Spleen (tissue), 11 donors: ENCODE data around the gene MSI2. TPM values are rescaled to one million over a fixed set of nuclear protein-coding genes. Genes with fewer than 3 reads are reported as not detected.
A peak's percentile ranks its signal among the peaks of the same experiment; 100 is the strongest.

ENCODE experiments used
- DNase-seq: peaks from one replicate; pipeline ENCODE4 v3.0.0-alpha.2; 2020
- H3K27ac ChIP-seq, 8 donors: fragments of 200-600 bp; sonication (generic) in 7 of 8; 1 replicate in 4 of 8; 2 replicates in 4 of 8; pipeline versions ENCODE4 v1.5.0 to v1.8.0; 2016 to 2021; ENCODE audit warnings: inconsistent platforms in 4 of 8, mild to moderate bottlenecking in 4 of 8, moderate library complexity in 1 of 8
- H3K27me3 ChIP-seq, 7 donors: fragments of 200-600 bp; sonication (generic) in 6 of 7; replicated peaks in 1 of 7; 1 replicate in 4 of 7; 2 replicates in 3 of 7; pipeline versions ENCODE4 v1.5.0 to v1.8.0; 2016 to 2021; ENCODE audit warnings: inconsistent platforms in 3 of 7, mild to moderate bottlenecking in 1 of 7
- H3K36me3 ChIP-seq, 6 donors: fragments of 200-600 bp; sonication (generic) in 5 of 6; 1 replicate in 4 of 6; 2 replicates in 2 of 6; pipeline versions ENCODE4 v1.5.0 to v1.8.0; 2016 to 2021; ENCODE audit warnings: inconsistent platforms in 2 of 6
- H3K4me1 ChIP-seq, 6 donors: fragments of 200-600 bp; sonication (generic) in 5 of 6; 1 replicate in 3 of 6; 2 replicates in 3 of 6; pipeline versions ENCODE4 v1.5.0 to v1.8.0; 2016 to 2021; ENCODE audit warnings: inconsistent platforms in 3 of 6
- H3K4me3 ChIP-seq, 8 donors: fragments of 200-600 bp; sonication (generic) in 7 of 8; 1 replicate in 4 of 8; 2 replicates in 4 of 8; pipeline versions ENCODE4 v1.5.0 to v1.8.0; 2016 to 2021; ENCODE audit warnings: inconsistent platforms in 4 of 8, mild to moderate bottlenecking in 4 of 8, moderate library complexity in 2 of 8
- H3K9me3 ChIP-seq, 8 donors: fragments of 200-600 bp; sonication (generic) in 7 of 8; 1 replicate in 4 of 8; 2 replicates in 4 of 8; pipeline versions ENCODE4 v1.5.0 to v1.8.0; 2016 to 2021; ENCODE audit warnings: inconsistent platforms in 4 of 8
- POLR2A ChIP-seq, 3 donors: fragments of 450-650 bp; IDR thresholded peaks; one replicate each; pipeline ENCODE4 v1.5.1; 2017; ENCODE audit warnings: antibody characterized with exemption in 3 of 3, mild to moderate bottlenecking in 1 of 3
- POLR2AphosphoS5 ChIP-seq, 3 donors: sonication (generic); formaldehyde crosslinking; IDR thresholded peaks; one replicate each; pipeline ENCODE4 v1.5.1; 2017; ENCODE audit warnings: antibody characterized with exemption in 3 of 3
- WGBS, 5 donors: extraction: QIAGEN DNeasy Blood & Tissue Kit in 3 of 5; methylation state at CpG; one replicate each; pipeline versions ENCODE4 v1.1.5 to v1.1.7; 2013 to 2018; 5-methylcytosine and 5-hydroxymethylcytosine counted together
- intact Hi-C: fragments of 100-400 bp; cut with DNase I; formaldehyde crosslinking; loops from one replicate; pipeline ENCODE4 v1.15.0; 2023; ENCODE audit warnings: low total_unique reads
- polyA plus RNA-seq, 3 donors: library from polyadenylated mRNA; stranded (reverse); fragments of 200-250 nt; gene quantifications; one replicate each; pipeline ENCODE4 v1.2.1, GENCODE V29; 2013
- total RNA-seq, 7 donors: library from RNA; depleted of rRNA in 3 of 7; stranded (reverse); fragments of >200 nt in 3 of 7; fragmentation: NEBNext Ultra II Directional in 4 of 7; extraction: Animal tissue kit (Norgen Biotek cat#: 25700) in 4 of 7; gene quantifications; one replicate each; pipeline versions ENCODE4 v1.1.0 to v1.2.1, GENCODE V29; 2016 to 2021
- TF ChIP-seq, protein P1 (sequence below), 11 experiments: fragments of 200-600 bp in 7 of 11; fragments of 450-650 bp in 4 of 11; sonication (generic) in 4 of 11; IDR thresholded peaks in 8 of 11; conservative IDR thresholded peaks in 3 of 11; 1 replicate in 7 of 11; 2 replicates in 4 of 11; pipeline versions ENCODE4 v1.4.0 to v1.8.0; 2016 to 2021; ENCODE audit warnings: antibody characterized with exemption in 11 of 11, inconsistent platforms in 4 of 11, mild to moderate bottlenecking in 1 of 11
- donor health status: healthy with polysubstance abuse.
- donor health status: DM: no; HTN: no; CAD: no; lungs with moderate emphysema.
- donor health status: DM: no; HTN: no; CAD: no.
- donor health status: Bipolar disorder and iron deficiency.
- donor health status: healthy.
- donor health status: DM: no; HTN: no; CAD: no.
- donor health status: DM: yes; HTN: yes; CAD: no.

Gene MSI2
- total and polyA plus RNA-seq, 10 donors: 9.8 to 131 (median 64.7) TPM

DNA sequence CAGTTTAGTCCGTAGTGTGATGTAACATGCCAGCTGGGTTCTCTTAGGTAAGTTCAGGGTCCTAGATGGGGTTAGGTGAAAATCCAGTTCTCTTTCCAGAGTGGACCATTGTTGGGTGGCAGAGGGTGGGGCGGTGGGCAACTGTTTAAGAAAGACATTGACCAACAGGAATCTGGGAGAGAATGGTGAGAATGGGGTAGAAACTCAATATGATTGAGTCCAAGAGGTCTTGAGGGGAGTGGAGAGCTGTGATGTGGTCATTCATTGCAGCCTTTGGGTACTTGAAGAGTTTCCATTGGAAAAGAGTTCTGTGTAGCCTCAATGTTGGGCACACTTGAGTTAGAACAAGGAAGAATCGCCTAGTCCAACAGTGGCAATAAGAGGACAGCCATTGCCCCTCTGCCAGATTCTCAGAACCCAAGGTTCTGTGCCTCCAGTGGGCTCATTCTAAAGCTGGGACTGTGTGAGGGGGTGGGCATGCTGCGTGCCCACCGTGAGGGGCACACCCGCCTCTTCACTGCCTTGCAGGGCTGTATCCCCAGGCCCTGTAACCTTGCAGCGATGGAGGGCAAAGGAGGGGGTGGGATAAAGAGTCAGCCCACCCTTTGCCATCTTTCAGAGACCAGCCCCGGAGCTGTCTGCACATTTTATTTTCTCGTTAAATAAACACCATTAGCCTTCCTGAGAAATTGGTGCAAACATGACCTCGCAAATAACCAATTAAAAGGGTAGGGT, 280.6 kb downstream of the MSI2 start:
- Histone ChIP-seq H3K4me3 (no peak overlapping the region), H3K4me1 (peaks cover 7 to 71% (median 44%) of the 10 kb centered on the region in 6 donors), H3K27ac (peak overlapping the region in 5 of 8 donors; percentile 53 to 75 (median 63)), H3K36me3 (peaks cover 0 to 5% (median 0%) of the 10 kb centered on the region in 6 donors), H3K27me3 (no peaks in the 10 kb centered on the region), H3K9me3 (no peaks in the 10 kb centered on the region)
- TF ChIP-seq POLR2A (IDR thresholded peaks at IDR 0.05) (no peak), POLR2AphosphoS5 (IDR thresholded peaks at IDR 0.05) (no peak)
- TF ChIP-seq, protein P1, sequence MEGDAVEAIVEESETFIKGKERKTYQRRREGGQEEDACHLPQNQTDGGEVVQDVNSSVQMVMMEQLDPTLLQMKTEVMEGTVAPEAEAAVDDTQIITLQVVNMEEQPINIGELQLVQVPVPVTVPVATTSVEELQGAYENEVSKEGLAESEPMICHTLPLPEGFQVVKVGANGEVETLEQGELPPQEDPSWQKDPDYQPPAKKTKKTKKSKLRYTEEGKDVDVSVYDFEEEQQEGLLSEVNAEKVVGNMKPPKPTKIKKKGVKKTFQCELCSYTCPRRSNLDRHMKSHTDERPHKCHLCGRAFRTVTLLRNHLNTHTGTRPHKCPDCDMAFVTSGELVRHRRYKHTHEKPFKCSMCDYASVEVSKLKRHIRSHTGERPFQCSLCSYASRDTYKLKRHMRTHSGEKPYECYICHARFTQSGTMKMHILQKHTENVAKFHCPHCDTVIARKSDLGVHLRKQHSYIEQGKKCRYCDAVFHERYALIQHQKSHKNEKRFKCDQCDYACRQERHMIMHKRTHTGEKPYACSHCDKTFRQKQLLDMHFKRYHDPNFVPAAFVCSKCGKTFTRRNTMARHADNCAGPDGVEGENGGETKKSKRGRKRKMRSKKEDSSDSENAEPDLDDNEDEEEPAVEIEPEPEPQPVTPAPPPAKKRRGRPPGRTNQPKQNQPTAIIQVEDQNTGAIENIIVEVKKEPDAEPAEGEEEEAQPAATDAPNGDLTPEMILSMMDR (IDR thresholded peaks at IDR 0.05 in 8 of 11, conservative IDR thresholded peaks at IDR 0.05 in 3 of 11): no peak
- 73 to 78% (median 77%) methylated on average over 10 of the region's 10 CpGs for WGBS, 5 donors
- no peak for DNase-seq
- intact Hi-C loops: no loop called here

DNA sequence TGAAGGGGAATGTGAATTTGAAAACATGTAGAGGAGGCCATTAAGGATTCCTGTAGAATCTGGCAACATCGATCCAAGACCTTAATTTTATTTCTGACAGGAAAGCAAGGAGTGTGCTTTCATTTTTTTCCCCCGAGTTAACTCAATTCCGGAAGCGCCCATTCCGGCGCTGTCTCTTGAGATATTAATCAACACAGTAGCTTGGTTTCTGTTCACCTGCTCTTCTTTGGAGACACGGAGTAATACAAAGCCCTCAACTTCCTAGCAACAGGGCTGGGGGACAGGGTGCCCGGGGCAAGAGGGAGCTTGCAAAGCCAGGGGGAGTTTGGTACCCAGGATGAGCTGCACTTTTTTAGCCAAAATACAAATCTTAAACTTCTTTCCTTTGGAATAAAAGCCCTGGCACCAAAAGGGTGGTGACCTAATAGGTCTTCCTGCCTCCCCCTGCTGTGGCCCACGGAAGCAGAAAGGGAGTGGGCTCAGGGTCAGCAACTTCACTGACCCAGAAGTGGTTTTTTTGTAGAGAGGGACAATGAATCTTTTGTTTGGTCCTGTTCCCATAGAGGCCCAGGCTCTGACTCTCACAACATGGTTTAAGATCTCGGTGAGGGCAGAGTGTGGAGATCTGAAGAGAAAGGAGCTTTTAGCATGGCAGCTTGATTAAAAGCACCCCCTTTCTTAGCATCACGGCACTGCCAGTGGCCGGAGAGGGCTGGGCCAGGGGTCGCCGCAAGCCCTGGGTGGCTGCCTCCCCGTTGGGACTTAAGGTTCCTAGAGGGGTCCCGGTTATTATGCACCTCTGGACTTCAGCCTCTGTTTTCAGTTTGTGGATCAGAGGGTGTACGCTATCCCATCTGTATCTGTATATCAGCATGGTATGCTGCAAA, 281.4 kb downstream of the MSI2 start:
- no peak for DNase-seq
- intact Hi-C loops: no loop called here
- WGBS, 5 donors: 46 to 54% (median 51%) methylated on average over 14 to 17 of the region's 17 CpGs

DNA sequence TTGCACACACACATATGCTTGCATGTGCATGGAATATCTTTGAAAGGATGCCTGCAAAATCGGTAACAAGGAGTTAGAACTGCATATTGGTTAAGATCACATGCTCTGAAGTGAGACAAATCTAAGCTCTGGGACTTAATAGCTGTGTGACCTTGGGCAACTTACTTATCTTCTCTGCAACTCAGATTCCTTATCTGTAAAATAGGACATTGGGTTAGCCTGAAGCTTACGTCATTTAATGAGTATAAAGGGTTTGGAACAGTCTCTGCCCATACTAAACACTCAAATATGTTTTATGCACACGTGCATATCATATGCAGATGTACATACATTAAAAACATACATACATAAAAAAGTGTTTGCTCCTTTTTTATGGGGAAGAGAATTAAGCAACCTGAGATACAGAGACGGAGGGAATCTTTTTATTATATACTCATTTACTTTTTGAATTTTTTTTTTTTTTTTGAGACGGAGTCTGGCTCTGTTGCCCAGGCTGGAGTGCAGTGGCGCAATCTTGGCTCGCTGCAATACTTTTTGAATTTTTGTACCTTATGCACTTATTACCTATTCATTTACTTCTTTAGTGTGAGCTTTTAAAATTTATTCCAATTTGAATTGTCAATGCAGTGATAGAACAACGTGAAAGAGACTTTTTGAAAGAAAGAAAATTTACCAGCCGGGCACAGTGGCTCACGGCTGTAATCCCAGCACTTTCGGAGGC, 282.6 kb downstream of the MSI2 start:
- TF ChIP-seq, protein P1 (IDR thresholded peaks at IDR 0.05 in 8 of 11, conservative IDR thresholded peaks at IDR 0.05 in 3 of 11): no peak
- TF ChIP-seq POLR2AphosphoS5 (IDR thresholded peaks at IDR 0.05): no peak
- intact Hi-C loops: no loop called here
- Histone ChIP-seq H3K4me1 (peaks cover 7 to 65% (median 38%) of the 10 kb centered on the region in 6 donors), H3K27me3 (no peaks in the 10 kb centered on the region), H3K9me3 (no peaks in the 10 kb centered on the region), H3K27ac (peak overlapping the region in 4 of 8 donors; percentile 53 to 75 (median 67)), H3K36me3 (no peaks in the 10 kb centered on the region), H3K4me3 (no peak overlapping the region)
- DNase-seq: no peak
- 73 to 82% (median 74%) methylated on average over 11 of the region's 11 CpGs for WGBS, 5 donors

More for the DNA sequence above, 281.4 kb downstream of the MSI2 start:
- Histone ChIP-seq H3K4me1 (peaks cover 7 to 67% (median 40%) of the 10 kb centered on the region in 6 donors), H3K4me3 (no peak overlapping the region), H3K36me3 (peaks cover 0 to 2% (median 0%) of the 10 kb centered on the region in 6 donors), H3K9me3 (no peaks in the 10 kb centered on the region), H3K27me3 (no peaks in the 10 kb centered on the region), H3K27ac (peak overlapping the region in 7 of 8 donors; percentile 36 to 75 (median 62))
- TF ChIP-seq POLR2AphosphoS5 (IDR thresholded peaks at IDR 0.05) (peak in 1 of 3 donors; percentile 44), POLR2A (IDR thresholded peaks at IDR 0.05) (no peak)
- TF ChIP-seq, protein P1 (IDR thresholded peaks at IDR 0.05 in 8 of 11, conservative IDR thresholded peaks at IDR 0.05 in 3 of 11): no peak
